ENCODE measurements around the gene MACROD2.
"Not testable (repeated sequence)": the region's sequence is repeated elsewhere in the genome, so short reads cannot be mapped to it uniquely, and the experiment has no call there.

The MACROD2 gene

DNA sequence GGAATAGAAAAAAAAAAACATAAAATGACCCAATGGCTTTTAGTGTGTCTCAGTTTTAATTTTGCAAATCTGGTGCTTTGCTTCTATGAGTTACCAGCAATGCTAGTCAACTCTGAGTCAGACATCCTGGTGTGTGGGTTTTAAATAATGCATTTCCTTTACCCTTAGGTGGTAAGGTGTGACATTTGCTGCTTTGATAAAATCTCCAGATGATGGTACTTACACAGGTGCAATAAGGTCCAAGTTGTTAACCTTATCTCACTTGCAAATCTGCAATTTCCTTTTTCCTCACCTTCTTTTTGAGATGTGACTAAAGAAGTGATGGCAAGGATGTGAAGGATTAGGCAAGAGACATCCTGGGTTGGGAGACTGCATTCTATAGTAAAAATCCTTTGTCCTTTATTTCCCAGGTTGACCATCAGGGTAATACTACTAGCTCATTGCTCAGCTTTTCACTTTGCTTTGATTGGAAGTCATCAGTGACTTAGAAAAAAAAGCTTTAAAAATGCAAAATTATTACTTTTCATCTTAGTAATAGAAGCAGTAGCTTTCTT is 1160.6 kb downstream of the MACROD2 start:
- DNase-seq, result no peak

DNA sequence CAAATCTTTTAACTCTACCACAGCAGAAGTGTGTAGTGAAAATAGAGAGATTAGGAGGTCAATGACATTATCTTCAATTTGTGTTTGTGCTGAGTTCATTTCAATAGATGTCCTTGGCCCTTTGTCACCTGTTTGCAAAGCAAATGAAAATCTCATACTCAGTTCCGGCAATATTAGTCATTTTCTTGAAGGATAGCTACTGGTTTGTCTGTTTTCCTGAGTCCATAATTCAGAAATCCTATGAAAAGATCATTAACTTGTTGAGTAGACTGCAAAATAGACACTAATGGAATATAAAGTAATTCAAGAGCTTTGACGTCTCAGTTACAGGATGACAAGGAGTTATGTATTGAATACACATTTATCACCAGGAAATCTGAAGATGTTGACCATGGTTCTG is 1163.2 kb downstream of the MACROD2 start:
- DNase-seq, result no peak

DNA sequence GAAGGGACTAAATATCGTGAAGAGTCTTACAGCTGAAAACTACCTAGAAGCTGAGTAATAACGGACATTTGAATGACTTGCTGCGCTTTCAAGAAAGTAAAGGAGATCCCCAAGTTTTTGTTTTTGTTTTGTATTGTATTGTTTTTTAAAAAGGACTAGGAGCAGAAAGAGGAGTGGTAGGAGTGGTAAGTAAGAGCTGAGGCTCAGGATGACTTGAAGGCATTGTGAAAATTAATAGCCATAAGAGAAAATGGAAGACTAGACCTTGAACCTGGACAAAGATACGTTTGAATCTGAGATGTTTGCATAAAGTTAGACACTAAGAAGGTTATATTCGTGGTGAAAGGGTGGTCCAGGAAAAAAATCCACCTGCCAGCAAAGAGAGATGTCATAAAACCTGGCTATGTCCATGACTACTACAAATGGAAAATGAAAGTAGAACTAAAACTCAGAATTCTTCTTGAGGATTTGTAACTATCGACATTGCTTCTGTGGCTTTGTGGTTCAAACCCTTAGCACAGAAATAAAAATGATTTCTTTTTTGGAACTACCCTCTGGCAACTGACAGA is 1166.8 kb downstream of the MACROD2 start:
- DNase-seq, result no peak

DNA sequence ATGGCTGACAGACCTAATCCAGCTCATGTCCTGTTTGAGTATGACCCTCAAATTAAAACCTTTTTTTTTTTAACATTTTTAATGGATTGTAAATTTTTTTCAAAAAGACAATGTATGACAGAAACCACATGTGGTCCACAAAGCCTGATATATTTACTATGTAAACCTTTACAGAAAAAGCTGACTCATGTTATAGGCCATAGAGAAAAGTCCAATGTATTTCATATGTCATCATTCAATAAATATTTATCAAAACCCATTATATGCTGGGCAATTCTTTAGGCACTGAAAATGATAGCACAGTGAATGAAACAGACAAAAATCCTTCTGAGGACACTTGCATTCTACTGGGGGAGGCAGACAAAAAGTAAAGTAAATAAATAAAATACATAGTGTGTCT is 1168.3 kb downstream of the MACROD2 start:
- DNase-seq, result no peak

DNA sequence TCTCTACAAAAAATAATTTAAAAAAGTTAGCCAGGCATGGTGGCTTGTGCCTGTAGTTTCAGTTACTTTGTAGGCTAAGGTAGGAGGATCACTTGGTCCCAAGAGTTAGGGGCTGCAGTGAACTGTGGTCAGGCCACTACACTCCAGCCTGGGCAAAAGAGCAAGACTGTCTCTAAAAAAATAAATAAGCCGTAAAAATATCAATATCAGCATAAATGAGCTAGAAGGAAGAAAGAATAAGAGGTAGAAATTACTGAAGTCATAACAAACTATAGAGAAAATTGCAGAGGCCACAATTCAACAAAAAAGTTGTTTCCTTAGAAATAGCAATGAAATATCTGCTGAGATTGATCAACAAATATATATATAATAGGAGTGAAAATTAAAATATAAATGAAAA is 1169.4 kb downstream of the MACROD2 start:
- no peak for DNase-seq

DNA sequence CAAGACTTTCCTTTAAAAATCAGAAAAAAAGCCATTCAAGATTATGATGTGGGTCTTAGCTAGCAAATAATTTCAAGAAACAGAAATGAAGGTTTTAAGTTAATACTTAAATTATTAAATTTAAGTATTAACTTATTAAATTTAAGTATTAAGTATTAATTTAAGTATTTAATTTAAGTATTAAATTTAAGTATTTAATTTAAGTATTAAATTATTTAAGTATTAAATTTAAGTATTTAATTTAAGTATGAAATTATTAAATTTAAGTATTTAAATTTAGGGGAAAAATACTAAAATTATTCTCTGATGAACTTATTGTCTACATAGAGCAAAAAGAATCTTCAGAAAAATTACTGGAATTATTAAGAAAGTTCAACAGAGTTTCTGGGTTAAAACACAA is 1171.4 kb downstream of the MACROD2 start:
- no peak for DNase-seq

DNA sequence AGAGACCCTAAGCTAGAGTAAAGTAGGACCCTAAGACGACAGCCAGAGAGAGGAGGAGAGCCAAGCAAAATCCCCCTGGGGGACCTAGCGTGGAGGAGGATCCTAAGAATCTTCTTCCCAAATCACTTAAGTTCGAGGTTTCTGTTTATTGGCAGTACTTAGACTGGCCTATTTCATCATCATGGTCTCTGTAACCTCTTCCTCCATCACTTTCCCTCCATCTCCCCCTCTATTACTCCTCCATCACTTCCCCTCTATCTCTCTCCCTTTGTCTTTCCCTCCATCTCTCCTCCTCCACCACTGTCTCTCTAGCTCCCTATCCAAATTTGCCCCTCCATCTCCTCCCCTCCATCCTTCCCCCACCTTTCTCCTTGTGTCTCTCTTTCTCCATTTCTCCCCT is 1175.7 kb downstream of the MACROD2 start:
- DNase-seq, result no peak

DNA sequence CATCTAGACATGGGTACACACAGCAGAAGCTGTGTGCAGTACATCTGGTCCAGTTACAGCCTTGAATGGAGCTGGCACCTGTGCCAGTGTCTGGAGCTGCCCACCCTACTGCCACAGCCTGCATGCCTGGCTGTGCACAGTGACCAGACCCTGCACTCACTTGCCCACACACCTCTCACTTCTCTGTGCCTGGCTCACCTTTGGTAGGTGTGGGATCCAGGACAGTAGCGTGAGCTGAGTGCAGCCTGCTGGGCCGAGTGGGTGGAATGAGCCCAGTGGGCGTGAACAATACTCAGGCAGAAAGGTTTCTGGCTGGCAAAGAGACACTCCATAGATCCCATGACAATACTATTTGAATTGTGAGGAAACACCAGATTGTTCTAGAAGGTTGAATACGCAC is 1181.6 kb downstream of the MACROD2 start:
- DNase-seq, result no peak

DNA sequence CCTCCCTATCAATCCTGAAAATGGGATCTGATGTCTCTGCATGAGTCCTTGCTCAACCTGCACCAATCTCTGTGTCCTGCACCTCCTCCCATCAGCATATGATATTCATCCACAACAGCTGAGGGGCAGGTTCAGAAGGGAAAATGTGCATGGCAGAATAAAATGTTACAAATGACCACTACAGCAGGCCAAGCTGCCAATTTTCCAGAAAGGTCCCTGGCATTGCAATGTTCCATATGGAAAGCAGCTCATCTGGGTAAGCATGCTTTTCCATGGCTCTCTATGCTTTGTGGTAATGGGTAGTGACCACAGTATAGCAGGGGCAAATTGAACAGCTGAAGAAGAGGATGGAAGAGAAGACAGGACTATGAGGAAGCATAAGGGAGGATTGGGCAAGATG is 1183.3 kb downstream of the MACROD2 start:
- no peak for DNase-seq

DNA sequence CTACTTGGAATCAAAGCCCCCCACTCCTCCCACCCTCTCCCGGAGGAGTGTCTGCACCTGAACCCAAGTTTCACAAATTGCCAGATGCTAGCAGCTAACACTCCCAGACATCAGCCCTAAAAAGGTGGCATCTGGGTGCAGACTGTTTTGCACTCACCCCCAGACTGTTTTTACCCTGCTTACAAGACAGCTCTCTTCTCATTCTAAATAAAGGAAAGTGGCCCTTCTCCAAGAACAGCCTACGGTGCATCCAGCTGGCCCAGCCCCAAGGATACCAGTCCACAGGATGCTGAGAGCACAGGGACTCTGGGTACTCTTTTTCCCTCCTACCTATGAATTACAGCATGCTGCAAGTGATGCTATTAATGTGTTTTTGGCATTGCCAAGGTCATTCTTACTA is 1184.1 kb downstream of the MACROD2 start:
- no peak for DNase-seq

DNA sequence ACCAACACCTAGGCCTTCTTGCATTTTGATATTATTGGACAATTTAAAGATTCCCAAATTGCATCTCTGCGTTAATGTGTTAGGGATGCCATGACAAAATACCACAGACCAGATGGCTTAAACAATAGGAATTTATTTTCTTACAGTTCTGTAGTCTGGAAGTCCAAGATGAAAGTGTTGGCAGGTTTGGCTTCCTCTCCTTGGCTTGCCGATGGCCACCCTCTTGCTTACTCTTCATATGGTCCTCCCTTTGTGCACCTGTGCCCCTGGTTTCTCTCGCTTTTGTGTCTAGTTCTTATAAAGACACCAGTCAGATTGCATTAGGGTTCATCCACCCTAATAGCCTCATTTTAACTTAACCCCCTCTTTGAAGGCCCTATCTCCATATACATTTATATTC is 1184.5 kb downstream of the MACROD2 start:
- no peak for DNase-seq

DNA sequence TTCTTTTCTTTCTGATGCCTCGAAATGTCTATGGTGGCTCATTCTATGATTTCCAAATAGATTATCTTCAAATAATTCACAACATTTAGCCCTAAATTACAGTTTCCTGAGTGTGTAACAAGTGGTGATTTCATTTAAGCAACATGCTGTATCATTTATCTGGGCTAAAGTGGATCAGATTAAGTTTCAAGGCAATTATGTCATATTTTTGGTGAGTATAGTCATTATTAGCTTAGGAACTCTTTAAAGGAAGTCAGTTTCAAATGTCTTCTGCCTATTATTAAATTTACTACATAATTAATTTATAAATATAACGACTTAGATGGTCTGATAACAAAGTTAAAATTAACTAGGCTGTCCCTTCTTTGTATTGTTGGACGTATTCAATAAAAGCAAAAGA is 1190.0 kb downstream of the MACROD2 start:
- no peak for DNase-seq

DNA sequence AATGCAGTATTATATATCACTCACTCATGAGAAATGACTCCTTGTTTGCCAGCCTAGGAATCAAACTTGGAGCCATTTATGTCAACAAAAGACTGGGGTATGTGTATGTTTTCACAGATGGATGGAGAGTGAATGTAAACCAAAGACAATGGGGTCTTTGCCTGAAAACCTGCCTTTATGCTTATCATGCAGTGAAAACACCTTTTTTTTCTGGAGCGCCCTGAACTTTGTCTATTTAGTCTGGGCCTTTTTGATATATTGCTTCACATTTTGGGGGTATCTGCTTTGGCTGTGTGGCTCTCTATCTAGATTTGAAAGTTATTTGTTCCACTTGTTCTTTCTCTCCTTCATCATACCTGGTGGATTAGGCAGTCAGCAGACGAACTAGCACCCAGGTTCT is 1190.6 kb downstream of the MACROD2 start:
- DNase-seq, result no peak

DNA sequence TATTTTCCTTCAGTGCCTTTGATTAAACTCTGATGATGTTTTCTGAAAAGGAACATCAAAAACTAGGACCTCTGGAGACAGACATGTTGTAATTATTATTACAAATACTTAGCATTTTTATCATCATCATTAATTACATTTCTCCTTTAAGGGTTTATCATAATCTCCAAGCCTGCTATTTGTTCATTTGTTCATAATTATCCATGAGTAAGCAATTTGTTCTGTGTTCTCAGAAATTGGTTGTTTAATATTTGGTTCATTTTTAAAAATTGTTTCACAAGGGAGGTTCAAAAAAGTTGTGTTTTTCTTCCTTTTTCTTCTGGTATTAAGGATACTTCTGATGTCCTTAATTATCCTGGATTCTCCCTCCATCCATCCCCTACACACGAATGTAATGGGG is 1192.3 kb downstream of the MACROD2 start:
- DNase-seq, result no peak

DNA sequence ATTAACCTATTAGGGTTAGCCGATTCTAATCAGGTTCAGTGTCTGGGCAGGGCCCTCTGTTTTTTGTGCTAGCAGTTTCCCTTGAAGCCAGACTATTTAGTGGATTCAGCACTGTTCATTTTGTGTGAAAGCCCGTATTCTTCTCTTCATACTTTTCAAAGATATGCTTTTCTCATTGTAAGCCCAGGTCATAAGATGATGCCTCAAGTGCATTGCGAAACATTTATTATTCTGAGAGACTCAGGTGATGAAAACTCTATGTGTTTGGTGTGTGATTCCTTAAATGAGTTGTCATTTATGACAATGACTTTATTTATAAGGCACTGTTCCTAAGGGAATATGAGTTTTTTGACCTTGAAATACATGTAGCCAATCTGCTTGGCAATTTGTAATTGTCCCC is 1193.1 kb downstream of the MACROD2 start:
- no peak for DNase-seq

DNA sequence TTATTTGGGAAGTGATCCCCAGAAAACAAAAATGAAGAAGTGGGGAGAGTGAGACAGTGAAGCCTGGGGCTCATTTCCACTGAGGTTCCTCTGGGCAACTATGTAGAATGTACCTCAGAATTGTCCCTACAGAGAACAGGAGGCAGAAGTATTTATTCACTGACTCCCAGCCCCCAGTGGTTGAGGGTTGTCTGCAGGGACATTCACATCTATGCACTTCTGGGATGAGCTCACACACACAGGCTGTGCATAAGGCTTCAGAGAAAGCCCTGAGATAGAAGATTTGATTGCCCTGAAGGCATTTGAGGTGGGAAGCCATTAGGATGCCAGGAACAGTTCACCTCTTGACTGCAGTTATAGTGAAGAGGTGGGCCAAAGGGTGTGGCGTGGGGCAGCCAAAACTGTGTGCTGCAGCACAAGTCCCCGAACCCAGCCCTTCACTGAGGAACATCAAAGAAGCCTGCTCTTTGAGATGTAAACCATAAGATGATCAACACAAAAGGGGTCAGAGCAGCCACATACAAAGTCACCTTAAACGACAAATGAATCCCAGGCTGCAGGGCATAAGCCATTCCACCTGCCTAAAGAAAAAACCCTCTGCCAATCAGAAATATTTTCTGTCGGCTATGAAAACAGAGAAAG is 1195.9 kb downstream of the MACROD2 start:
- DNase-seq, result no peak

DNA sequence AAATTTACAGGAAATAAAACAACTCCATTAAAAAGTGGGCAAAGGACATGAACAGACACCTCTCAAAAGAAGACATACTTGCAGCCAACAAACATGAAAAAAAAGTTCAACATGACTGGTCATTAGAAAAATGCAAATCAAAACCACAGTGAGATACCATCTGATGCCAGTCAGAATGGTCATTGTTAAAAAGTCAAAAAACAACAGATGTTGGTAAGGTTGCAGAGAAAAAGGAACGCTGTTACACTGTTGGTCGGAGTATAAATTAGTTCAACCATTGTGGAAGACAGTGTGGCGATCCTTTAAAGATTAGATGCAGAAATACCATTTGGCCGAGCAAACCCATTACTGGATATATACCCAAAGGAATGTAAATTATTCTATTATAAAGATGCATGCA is 1200.1 kb downstream of the MACROD2 start:
- DNase-seq, result no peak

DNA sequence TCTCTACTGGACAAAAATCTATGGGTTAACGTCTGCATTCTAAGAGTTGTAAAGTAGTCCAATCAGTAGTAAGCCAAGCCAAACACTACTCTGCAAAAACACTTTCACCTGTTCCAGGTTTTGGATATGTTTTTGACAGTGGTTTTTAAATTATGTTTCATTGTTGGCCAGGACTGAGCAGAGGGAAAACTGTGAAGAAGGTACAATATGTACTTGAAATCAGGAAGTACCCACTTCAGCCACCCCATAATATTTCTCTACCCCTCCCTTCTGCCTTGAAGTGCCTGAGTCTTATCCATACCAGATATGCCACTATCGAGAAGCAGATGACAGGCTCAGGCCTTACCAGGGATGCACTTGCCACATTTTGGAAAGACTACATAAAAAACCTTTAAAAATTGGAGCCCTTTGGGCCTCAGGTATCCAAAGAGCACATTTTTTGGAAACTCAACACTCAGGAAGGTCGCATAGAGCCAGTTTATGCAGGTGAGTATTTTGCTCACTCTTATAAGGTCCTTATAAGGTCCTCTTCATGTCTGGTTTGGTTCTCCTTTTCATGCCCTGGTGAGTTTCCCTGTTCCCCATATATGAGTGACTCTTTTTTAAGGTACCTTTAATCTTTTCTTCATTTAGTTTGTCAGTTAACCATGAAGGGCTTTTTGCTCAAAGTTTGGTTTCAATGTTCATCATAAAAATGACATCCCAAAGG is 1201.4 kb downstream of the MACROD2 start:
- peak; percentile 35 for DNase-seq

DNA sequence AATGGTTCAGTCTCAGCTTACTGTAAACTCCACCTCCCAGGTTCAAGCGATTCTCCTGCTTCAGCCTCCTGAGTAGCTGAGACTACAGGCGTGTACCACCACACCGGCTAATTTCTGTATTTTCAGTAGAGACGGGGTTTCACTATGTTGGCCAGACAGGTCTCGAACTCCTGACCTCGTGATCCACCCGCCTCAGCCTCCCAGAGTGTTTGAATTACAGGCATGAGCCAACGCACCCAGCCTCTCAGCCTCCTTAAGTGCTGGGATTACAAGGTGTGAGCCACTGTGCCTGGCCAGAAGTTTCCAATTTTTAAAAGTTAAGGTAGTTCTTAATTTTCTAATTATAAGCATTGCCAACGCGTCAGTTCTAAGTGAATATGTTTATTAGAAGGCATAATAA is 1202.7 kb downstream of the MACROD2 start:
- DNase-seq, result not testable (repeated sequence)

DNA sequence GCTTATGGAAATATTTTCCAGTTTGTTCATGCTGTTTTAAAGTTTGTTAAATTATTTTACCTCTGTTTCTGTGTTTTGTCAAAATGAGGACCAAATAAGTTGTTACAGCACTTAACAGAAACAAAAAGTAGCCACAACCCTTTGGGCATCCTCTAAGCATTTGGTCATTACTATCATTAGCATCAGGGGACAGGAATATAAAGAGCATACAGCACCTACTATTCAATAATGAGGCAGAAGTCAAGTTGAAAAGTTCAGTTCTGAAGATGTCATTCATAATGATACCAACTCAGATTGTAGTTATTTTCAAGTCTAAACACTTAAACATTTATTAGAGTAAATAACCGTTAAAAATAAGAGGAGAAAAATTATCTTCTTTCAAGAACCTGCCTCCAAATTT is 1204.4 kb downstream of the MACROD2 start:
- DNase-seq, result no peak

DNA sequence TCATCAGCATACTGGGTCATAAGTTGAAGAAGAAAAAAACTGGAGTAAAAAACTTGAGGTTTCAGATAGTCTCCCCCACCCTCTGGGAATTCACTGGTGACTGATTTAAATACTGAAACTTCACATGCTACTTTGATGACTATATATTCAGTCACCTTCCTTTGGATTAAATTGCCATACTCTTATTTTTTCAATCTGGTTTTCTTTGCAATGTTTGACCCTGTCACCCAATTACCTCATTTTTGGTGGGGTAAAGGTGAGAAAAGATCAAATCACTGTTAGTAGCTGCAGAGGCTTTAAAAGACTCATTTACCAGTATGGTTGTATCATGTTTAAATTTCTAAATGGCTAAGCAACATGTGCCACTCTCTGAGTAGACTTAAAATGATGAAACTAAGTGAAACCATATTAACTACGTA is 1204.8 kb downstream of the MACROD2 start:
- DNase-seq, result no peak

DNA sequence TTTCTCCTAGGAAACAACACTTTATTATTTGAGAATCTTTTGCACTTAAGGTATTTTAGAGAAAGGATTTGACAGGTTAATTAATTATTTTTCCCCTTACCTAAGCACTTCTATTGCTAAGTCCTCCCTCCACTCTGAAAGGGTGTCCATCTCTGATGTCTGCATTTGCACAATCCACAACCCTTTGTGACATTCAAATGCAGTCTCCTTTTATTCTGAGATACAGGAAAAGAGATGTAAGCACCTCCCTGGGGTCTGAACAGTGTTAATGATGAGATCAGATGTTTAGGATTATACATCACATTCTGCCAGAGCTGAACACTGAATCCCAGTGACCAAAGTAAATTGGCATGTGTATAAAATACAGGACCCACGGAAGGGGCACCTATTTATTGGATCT is 1206.3 kb downstream of the MACROD2 start:
- DNase-seq, result no peak

DNA sequence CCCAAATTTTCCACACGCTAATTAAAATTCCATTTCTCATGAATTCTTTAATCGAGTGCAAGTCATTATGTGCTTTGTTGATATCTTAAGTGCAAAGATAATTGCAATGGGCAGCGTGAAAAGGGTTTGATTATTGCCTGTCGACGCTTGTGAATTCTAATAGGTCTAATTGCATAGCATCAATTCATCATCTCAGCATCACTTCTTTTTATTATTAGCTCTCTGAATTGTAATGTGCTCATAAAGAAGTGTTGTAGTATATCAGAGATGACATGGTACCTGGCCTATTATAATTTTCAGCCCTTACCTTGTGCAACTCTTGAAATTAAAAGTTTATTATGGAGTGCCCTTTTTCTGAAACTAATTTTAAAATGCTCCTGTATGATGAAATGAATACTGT is 1208.9 kb downstream of the MACROD2 start:
- no peak for DNase-seq

DNA sequence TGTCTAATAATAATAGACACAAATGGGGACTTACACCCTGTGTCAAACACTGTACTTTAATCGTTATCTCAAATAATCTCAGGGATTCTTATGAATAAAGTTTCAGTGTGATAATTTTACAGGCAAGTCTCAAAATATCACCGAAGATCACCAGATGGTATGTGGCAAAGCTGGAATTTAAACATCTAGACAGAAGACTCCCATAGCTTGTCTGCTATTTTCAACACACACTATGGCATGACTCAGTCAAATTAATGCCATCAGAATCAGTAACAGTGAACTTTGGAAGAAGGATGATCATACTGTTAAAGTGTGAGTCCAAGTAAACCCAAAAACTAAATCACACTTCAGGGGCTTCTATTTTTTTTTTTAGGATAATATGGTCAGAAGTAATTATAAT is 1209.7 kb downstream of the MACROD2 start:
- DNase-seq, result no peak
